GM12874 (cell line): ENCODE data around the gene PARP1.

Experiments
- TF ChIP-seq, protein P1 (sequence below): IDR thresholded peaks from 2 replicates; pipeline ENCODE4 v1.5.1; 2011; ENCODE audit warnings: low read depth, mild to moderate bottlenecking, control low read depth, low read length, moderate library complexity; ENCODE audit not compliant: insufficient read depth

The PARP1 gene

GRCh38 chr1:226337276-226337875 is 70.5 kb downstream of the PARP1 start:
- TF ChIP-seq, protein P1, sequence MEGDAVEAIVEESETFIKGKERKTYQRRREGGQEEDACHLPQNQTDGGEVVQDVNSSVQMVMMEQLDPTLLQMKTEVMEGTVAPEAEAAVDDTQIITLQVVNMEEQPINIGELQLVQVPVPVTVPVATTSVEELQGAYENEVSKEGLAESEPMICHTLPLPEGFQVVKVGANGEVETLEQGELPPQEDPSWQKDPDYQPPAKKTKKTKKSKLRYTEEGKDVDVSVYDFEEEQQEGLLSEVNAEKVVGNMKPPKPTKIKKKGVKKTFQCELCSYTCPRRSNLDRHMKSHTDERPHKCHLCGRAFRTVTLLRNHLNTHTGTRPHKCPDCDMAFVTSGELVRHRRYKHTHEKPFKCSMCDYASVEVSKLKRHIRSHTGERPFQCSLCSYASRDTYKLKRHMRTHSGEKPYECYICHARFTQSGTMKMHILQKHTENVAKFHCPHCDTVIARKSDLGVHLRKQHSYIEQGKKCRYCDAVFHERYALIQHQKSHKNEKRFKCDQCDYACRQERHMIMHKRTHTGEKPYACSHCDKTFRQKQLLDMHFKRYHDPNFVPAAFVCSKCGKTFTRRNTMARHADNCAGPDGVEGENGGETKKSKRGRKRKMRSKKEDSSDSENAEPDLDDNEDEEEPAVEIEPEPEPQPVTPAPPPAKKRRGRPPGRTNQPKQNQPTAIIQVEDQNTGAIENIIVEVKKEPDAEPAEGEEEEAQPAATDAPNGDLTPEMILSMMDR: no peak

- TF ChIP-seq, protein P1: no peak
Measured at GRCh38 chr1:226335661-226336060, 72.2 kb downstream of the PARP1 start.

DNA sequence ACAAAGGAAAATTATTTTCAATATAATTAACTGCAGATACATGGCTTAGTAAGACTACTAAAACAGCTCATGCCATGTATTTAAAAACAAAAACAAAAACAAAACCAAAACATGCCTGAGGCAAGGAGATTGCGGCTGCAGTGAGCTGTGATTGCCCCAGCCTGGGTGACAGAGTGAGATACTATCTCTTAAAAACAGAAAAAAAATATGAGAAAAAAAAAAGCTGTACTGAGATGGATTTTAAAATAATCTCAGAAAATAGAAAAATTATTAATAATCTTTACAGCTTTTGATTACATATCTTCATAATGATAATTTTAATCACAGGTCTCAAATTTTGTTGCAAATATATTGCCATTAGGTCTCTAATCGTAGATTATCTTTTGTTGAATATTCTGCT is 74.9 kb downstream of the PARP1 start:
- TF ChIP-seq, protein P1: no peak

- TF ChIP-seq, protein P1: no peak
Measured at GRCh38 chr1:226329237-226329636, 78.7 kb downstream of the PARP1 start.

DNA sequence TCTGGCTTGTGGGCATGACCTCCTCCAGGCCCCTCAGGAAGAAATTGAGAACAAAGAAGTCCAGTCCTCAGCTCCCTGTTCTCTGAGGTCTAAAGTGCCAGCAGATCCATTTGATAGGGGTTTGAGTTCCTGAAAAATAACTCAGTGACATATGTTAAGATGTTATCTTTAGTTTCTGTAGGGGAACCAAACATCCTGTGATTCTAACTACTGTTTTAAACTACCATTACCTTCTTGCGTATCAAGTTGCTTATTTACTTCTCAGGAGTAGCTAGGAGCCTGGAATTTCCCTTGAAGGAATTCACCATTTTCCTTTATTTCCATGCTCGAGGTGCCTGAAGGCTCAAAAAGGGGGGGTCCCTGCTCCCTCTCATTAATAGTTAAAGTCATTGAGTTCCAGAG is 80.1 kb downstream of the PARP1 start:
- TF ChIP-seq, protein P1: no peak

DNA sequence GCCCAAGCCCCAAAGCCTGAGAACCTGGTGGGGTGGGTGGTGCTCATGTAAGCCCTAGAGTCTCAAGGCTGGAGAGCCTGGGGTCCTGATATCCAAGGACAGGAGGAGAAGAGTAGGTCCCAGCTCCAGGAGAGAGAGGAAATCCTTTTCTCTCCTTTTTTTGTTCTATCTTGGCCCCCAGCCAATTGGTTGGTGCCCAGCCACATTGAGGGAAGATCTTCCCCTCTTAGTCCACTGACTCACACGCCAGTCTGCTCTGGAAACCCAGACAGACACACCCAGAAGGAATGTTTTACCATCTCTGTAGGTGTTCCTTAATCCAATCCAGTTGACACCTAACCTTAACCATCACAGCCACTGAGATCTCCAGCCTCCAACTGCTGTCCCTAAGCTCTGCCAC is 82.7 kb downstream of the PARP1 start:
- TF ChIP-seq, protein P1: no peak

DNA sequence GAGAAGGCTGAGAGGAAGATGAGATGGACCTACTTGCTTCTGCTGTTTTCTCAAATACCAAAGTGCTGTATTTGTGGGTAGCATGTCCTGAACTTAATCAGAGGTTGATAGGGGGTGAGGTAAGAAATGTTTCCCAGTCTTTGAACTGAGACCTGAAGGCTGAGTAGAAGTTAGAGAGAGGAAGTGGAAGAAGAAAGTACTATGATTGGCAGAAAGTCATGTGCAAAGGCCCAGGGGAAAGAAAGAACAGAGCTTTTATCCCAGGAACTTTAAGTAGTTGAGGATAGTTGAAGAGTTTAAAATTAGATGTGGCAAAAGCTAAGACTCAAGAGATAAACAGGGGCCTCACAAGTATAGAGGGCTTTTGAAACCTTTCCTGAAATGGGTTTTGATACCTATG is 83.4 kb downstream of the PARP1 start:
- TF ChIP-seq, protein P1: no peak

DNA sequence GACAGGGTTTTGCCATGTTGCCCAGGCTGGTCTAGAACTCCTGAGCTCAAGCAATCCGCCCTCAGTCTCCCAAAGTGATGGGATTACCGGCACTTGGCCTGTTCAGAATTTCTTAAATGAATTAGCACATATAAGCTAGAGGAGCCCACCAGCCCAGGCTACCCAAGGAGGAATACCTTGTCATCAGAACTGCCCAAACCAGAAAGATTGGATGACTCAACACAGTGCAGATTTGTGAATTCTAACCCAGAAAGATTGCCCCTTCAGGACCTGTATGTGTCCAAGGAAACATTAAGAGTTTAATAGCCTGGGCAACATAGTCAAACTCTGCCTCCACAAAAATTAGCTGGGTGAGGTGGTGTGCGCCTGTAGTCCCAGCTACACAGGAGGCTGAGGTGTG is 84.9 kb downstream of the PARP1 start:
- TF ChIP-seq, protein P1: no peak
